GM19455 (cell line): ENCODE measurements around the gene PRR19.

ENCODE experiments used
- ATAC-seq: cut with Tn5 transposase; IDR thresholded peaks from one replicate; pipeline ENCODE4 v1.9.1; 2021; ENCODE audit not compliant: unreplicated experiment

Gene PRR19

GRCh38 chr19:42294471-42295137 lies 7.3 kb upstream of the PRR19 start:
- ATAC-seq, result no peak

GRCh38 chr19:42295342-42295741 lies 6.6 kb upstream of the PRR19 start:
- no peak for ATAC-seq

GRCh38 chr19:42295831-42296525 lies 6.0 kb upstream of the PRR19 start:
- ATAC-seq, result no peak

GRCh38 chr19:42297039-42297438 lies 4.9 kb upstream of the PRR19 start:
- ATAC-seq, result no peak

- ATAC-seq, result no peak
These were observed 1.2 kb downstream of the PRR19 start for GRCh38 chr19:42303101-42303464.

GRCh38 chr19:42303876-42304275 lies 1.9 kb downstream of the PRR19 start:
- no peak for ATAC-seq

GRCh38 chr19:42306646-42307045 lies 4.7 kb downstream of the PRR19 start:
- no peak for ATAC-seq

- ATAC-seq, result no peak
These were observed 7.8 kb downstream of the PRR19 start for GRCh38 chr19:42309686-42310085.

GRCh38 chr19:42311657-42312056 lies 9.7 kb downstream of the PRR19 start:
- ATAC-seq, result no peak

GRCh38 chr19:42312370-42312769 lies 10.4 kb downstream of the PRR19 start:
- ATAC-seq, result no peak

- ATAC-seq, result no peak
These were observed 11.3 kb downstream of the PRR19 start, which contains the start of gene TMEM145 for GRCh38 chr19:42313096-42313839. Gene TMEM145, plus strand, starts transcription at chr19:42313309. Its CDS starts 68 bp downstream, at chr19:42313377.

GRCh38 chr19:42313840-42314755 lies 12.2 kb downstream of the PRR19 start:
- ATAC-seq, result no peak

GRCh38 chr19:42315024-42315423 lies 13.1 kb downstream of the PRR19 start:
- ATAC-seq, result no peak

GRCh38 chr19:42316223-42317211 lies 14.6 kb downstream of the PRR19 start:
- ATAC-seq, result no peak

GRCh38 chr19:42317535-42317934 lies 15.6 kb downstream of the PRR19 start:
- no peak for ATAC-seq

- no peak for ATAC-seq
These were observed 20.4 kb downstream of the PRR19 start for GRCh38 chr19:42322305-42322704.

GRCh38 chr19:42323473-42323851 lies 21.5 kb downstream of the PRR19 start:
- ATAC-seq, result no peak

- no peak for ATAC-seq
These were observed 22.1 kb downstream of the PRR19 start for GRCh38 chr19:42323852-42324654.
